Mucosa of rectum (tissue), 2 donors: Measurements from ENCODE around the gene C14orf119.
A peak's percentile ranks its signal among the peaks of the same experiment; 100 is the strongest.

ENCODE experiments used
- H3K27ac ChIP-seq, 2 donors: one replicate each; pipeline ENCODE4 v1.7.0; 2013; ENCODE audit warnings: inconsistent platforms in 2 of 2, low read depth in 2 of 2, low read length in 2 of 2
- H3K27me3 ChIP-seq, 2 donors: one replicate each; pipeline ENCODE4 v1.7.0; 2013; ENCODE audit warnings: low read length in 2 of 2; ENCODE audit not compliant: control insufficient read depth in 2 of 2, insufficient read depth in 2 of 2
- H3K36me3 ChIP-seq, 2 donors: one replicate each; pipeline ENCODE4 v1.7.0; 2013; ENCODE audit warnings: low read length in 2 of 2; ENCODE audit not compliant: control insufficient read depth in 2 of 2, insufficient read depth in 2 of 2
- H3K4me1 ChIP-seq, 2 donors: one replicate each; pipeline ENCODE4 v1.7.0; 2013; ENCODE audit warnings: low read length in 2 of 2, mild to moderate bottlenecking in 1 of 2; ENCODE audit not compliant: control insufficient read depth in 2 of 2, insufficient read depth in 2 of 2
- H3K4me3 ChIP-seq, 2 donors: one replicate each; pipeline ENCODE4 v1.7.0; 2013; ENCODE audit warnings: low read length in 2 of 2
- H3K9ac ChIP-seq, 2 donors: one replicate each; pipeline ENCODE4 v1.7.0; 2013; ENCODE audit warnings: low read length in 2 of 2, low read depth in 1 of 2, mild to moderate bottlenecking in 1 of 2
- H3K9me3 ChIP-seq, 2 donors: one replicate each; pipeline ENCODE4 v1.7.0; 2013; ENCODE audit warnings: low read length in 2 of 2; ENCODE audit not compliant: control insufficient read depth in 2 of 2
- donor health status: healthy.
- donor health status: Normal muscosa, but diverticular disease.

C14orf119 gene

GRCh38 chr14:23118506-23119362 is 23.4 kb downstream of the C14orf119 start, which contains the start of gene CEBPE:
TSS of gene CEBPE (minus strand) at chr14:23119255. CDS start at chr14:23119091, 164 bp downstream.
- Histone ChIP-seq H3K27ac (peak within 1 kb of the TSS; percentile 15 to 58), H3K4me3 (peak within 1 kb of the TSS in 1 of 2 donors; percentile 42), H3K4me1 (peaks cover 4 to 6% of the 10 kb centered on the region in 2 donors), H3K9me3 (no peaks in the 10 kb centered on the region), H3K27me3 (peaks cover 0 to 4% of the 10 kb centered on the region in 2 donors), H3K36me3 (no peaks in the 10 kb centered on the region), H3K9ac (peak within 1 kb of the TSS in 1 of 2 donors; percentile 14)

- Histone ChIP-seq H3K27me3 (peaks cover 0 to 4% of the 10 kb centered on the region in 2 donors), H3K4me3 (peak overlapping the region in 1 of 2 donors; percentile 42), H3K36me3 (no peaks in the 10 kb centered on the region), H3K27ac (peak overlapping the region; percentile 15 to 58), H3K9me3 (no peaks in the 10 kb centered on the region), H3K4me1 (peaks cover 4 to 6% of the 10 kb centered on the region in 2 donors), H3K9ac (peak overlapping the region in 1 of 2 donors; percentile 14)
Measured at GRCh38 chr14:23119363-23120327, 24.3 kb downstream of the C14orf119 start.

GRCh38 chr14:23120541-23121251 is 25.4 kb downstream of the C14orf119 start:
- H3K4me1 ChIP-seq = peaks cover 4 to 6% of the 10 kb centered on the region in 2 donors
- H3K9me3 ChIP-seq = no peaks in the 10 kb centered on the region
- no peak overlapping the region for H3K9ac ChIP-seq
- peak overlapping the region in 1 of 2 donors; percentile 58 for H3K27ac ChIP-seq
- no peaks in the 10 kb centered on the region for H3K27me3 ChIP-seq
- H3K4me3 ChIP-seq = no peak overlapping the region
- H3K36me3 ChIP-seq = no peaks in the 10 kb centered on the region

GRCh38 chr14:23121361-23121771 is 26.1 kb downstream of the C14orf119 start:
- Histone ChIP-seq H3K27ac (no peak overlapping the region), H3K9ac (no peak overlapping the region), H3K4me1 (peaks cover 4 to 6% of the 10 kb centered on the region in 2 donors)

GRCh38 chr14:23122086-23122485 is 26.8 kb downstream of the C14orf119 start:
- H3K36me3 ChIP-seq = peaks cover 0 to 2% of the 10 kb centered on the region in 2 donors
- H3K4me1 ChIP-seq = peaks cover 4 to 6% of the 10 kb centered on the region in 2 donors
- no peaks in the 10 kb centered on the region for H3K9me3 ChIP-seq
- no peak overlapping the region for H3K4me3 ChIP-seq
- no peak overlapping the region for H3K27ac ChIP-seq
- no peaks in the 10 kb centered on the region for H3K27me3 ChIP-seq
- H3K9ac ChIP-seq = no peak overlapping the region

More at GRCh38 chr14:23121361-23121771, 26.1 kb downstream of the C14orf119 start:
- no peaks in the 10 kb centered on the region for H3K36me3 ChIP-seq
- no peaks in the 10 kb centered on the region for H3K27me3 ChIP-seq
- H3K4me3 ChIP-seq = peak overlapping the region in 1 of 2 donors; percentile 10
- H3K9me3 ChIP-seq = no peaks in the 10 kb centered on the region

GRCh38 chr14:23123419-23123818 is 28.1 kb downstream of the C14orf119 start:
- H3K4me1 ChIP-seq = peaks cover 4 to 6% of the 10 kb centered on the region in 2 donors
- no peak overlapping the region for H3K4me3 ChIP-seq
- H3K9me3 ChIP-seq = no peaks in the 10 kb centered on the region
- H3K27ac ChIP-seq = no peak overlapping the region
- no peak overlapping the region for H3K9ac ChIP-seq
- no peaks in the 10 kb centered on the region for H3K27me3 ChIP-seq
- H3K36me3 ChIP-seq = peaks cover 2 to 6% of the 10 kb centered on the region in 2 donors

- Histone ChIP-seq H3K9ac (no peak overlapping the region), H3K27ac (no peak overlapping the region), H3K27me3 (no peaks in the 10 kb centered on the region), H3K9me3 (no peaks in the 10 kb centered on the region), H3K36me3 (peaks cover 2 to 8% of the 10 kb centered on the region in 2 donors), H3K4me3 (no peak overlapping the region), H3K4me1 (peaks cover 4 to 5% of the 10 kb centered on the region in 2 donors)
Measured at GRCh38 chr14:23124337-23124954, 29.1 kb downstream of the C14orf119 start.

GRCh38 chr14:23125011-23125410 is 29.7 kb downstream of the C14orf119 start:
- Histone ChIP-seq H3K4me1 (peaks cover 0 to 4% of the 10 kb centered on the region in 2 donors), H3K9me3 (no peaks in the 10 kb centered on the region), H3K27ac (no peak overlapping the region), H3K36me3 (peaks cover 2 to 8% of the 10 kb centered on the region in 2 donors), H3K4me3 (no peak overlapping the region), H3K27me3 (no peaks in the 10 kb centered on the region), H3K9ac (no peak overlapping the region)

- Histone ChIP-seq H3K4me3 (no peak overlapping the region), H3K27me3 (no peaks in the 10 kb centered on the region), H3K9me3 (no peaks in the 10 kb centered on the region), H3K36me3 (peaks cover 2 to 8% of the 10 kb centered on the region in 2 donors), H3K27ac (no peak overlapping the region), H3K9ac (no peak overlapping the region), H3K4me1 (peaks cover 0 to 4% of the 10 kb centered on the region in 2 donors)
Measured at GRCh38 chr14:23125933-23126524, 30.7 kb downstream of the C14orf119 start.
